ENCODE data around the gene RTF1.

Gene RTF1

GRCh38 chr15:41504751-41505492 is 88.0 kb downstream of the RTF1 start:
- in situ Hi-C loops (cut with HindIII; ENCODE audit: low sequenced_read_pairs), result no loop called here
- no peak overlapping the region for H3K4me3 ChIP-seq (ENCODE audit: low read depth, low read length)
- DNase-seq (ENCODE audit: low read depth, low spot score), result no peak

GRCh38 chr15:41505776-41506175 is 88.9 kb downstream of the RTF1 start:
- TF ChIP-seq CTCF (IDR thresholded peaks at IDR 0.05; ENCODE audit: low read depth, low read length), result no peak
- H3K4me3 ChIP-seq (ENCODE audit: low read depth, low read length), result no peak overlapping the region
- in situ Hi-C loops (cut with HindIII; ENCODE audit: low sequenced_read_pairs), result no loop called here
- DNase-seq (ENCODE audit: low read depth, low spot score), result no peak

More at GRCh38 chr15:41504751-41505492, 88.0 kb downstream of the RTF1 start:
- TF ChIP-seq CTCF (IDR thresholded peaks at IDR 0.05; ENCODE audit: low read depth, low read length), result no peak

- no peak for TF ChIP-seq CTCF (IDR thresholded peaks at IDR 0.05; ENCODE audit: low read depth, low read length)
- H3K4me3 ChIP-seq (ENCODE audit: low read depth, low read length), result no peak overlapping the region
- no peak for DNase-seq (ENCODE audit: low read depth, low spot score)
- in situ Hi-C loops (cut with HindIII; ENCODE audit: low sequenced_read_pairs), result no loop called here
Observed at GRCh38 chr15:41506796-41507341, 90.0 kb downstream of the RTF1 start.

GRCh38 chr15:41507820-41508290 is 91.0 kb downstream of the RTF1 start:
- in situ Hi-C loops (cut with HindIII; ENCODE audit: low sequenced_read_pairs), result no loop called here
- H3K4me3 ChIP-seq (ENCODE audit: low read depth, low read length), result no peak overlapping the region
- no peak for DNase-seq (ENCODE audit: low read depth, low spot score)
- no peak for TF ChIP-seq CTCF (IDR thresholded peaks at IDR 0.05; ENCODE audit: low read depth, low read length)

- no peak for TF ChIP-seq CTCF (IDR thresholded peaks at IDR 0.05; ENCODE audit: low read depth, low read length)
- DNase-seq (ENCODE audit: low read depth, low spot score), result no peak
- in situ Hi-C loops (cut with HindIII; ENCODE audit: low sequenced_read_pairs), result no loop called here
- H3K4me3 ChIP-seq (ENCODE audit: low read depth, low read length), result no peak overlapping the region
Observed at GRCh38 chr15:41510728-41511127, 93.8 kb downstream of the RTF1 start.

- no peak for DNase-seq (ENCODE audit: low read depth, low spot score)
- TF ChIP-seq CTCF (IDR thresholded peaks at IDR 0.05; ENCODE audit: low read depth, low read length), result no peak
- in situ Hi-C loops (cut with HindIII; ENCODE audit: low sequenced_read_pairs), result no loop called here
- no peak overlapping the region for H3K4me3 ChIP-seq (ENCODE audit: low read depth, low read length)
Observed at GRCh38 chr15:41511331-41511898, 94.5 kb downstream of the RTF1 start.
